ENCODE data around the gene UPF2.

The UPF2 gene

DNA sequence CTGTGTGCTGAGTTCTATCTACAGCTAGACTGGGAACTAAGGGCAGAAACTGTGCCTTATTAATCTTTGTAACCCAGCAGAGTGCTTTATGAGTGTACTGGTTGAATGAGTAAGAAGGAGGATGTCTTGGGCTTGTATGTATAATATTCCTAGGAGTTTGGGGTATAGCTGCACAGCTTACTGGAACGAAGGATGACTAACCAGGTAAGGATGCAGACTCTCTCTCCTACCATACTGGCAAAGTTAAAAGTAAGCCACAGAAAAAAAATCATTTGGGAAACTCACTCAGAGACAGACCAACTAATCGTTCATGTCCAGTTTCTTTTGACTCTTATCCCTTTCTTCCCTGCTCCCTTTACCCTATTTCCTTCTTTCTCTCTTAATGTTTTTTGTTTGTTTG is 24.7 kb upstream of the UPF2 start:
- Histone ChIP-seq H3K9me3 (ENCODE audit: control insufficient read depth, low read depth, low read length) (no peaks in the 10 kb centered on the region), H3K4me3 (ENCODE audit: low read length) (no peak overlapping the region), H3K27me3 (ENCODE audit: control insufficient read depth, insufficient read depth, low read length) (no peaks in the 10 kb centered on the region), H3K27ac (ENCODE audit: low read length) (no peak overlapping the region), H3K4me1 (ENCODE audit: control insufficient read depth, low read depth, low read length) (peaks cover 13% of the 10 kb centered on the region), H3K36me3 (ENCODE audit: control insufficient read depth, low read depth, low read length) (no peaks in the 10 kb centered on the region), H3K9ac (ENCODE audit: low read length) (no peak overlapping the region)

DNA sequence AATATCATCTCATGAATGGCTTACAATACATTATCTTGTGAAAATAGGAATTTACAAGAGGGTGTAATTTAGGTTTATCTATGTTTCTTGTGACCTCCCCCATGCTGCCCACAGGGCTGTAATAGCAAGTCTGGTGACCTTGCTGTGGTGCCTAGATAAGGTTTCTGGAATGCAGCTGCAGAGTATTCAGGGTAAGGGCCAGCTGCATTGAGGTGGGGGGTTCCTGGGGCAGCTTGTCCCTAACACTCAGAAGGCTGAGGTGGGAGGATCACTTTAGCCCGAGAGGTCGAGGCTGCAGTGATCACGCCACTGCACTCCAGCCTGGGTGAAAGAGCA is 20.8 kb upstream of the UPF2 start:
- Histone ChIP-seq H3K27me3 (ENCODE audit: control insufficient read depth, insufficient read depth, low read length) (no peaks in the 10 kb centered on the region), H3K9ac (ENCODE audit: low read length) (no peak overlapping the region), H3K4me1 (ENCODE audit: control insufficient read depth, low read depth, low read length) (peaks cover 9% of the 10 kb centered on the region), H3K9me3 (ENCODE audit: control insufficient read depth, low read depth, low read length) (no peaks in the 10 kb centered on the region), H3K36me3 (ENCODE audit: control insufficient read depth, low read depth, low read length) (no peaks in the 10 kb centered on the region), H3K27ac (ENCODE audit: low read length) (no peak overlapping the region), H3K4me3 (ENCODE audit: low read length) (no peak overlapping the region)

DNA sequence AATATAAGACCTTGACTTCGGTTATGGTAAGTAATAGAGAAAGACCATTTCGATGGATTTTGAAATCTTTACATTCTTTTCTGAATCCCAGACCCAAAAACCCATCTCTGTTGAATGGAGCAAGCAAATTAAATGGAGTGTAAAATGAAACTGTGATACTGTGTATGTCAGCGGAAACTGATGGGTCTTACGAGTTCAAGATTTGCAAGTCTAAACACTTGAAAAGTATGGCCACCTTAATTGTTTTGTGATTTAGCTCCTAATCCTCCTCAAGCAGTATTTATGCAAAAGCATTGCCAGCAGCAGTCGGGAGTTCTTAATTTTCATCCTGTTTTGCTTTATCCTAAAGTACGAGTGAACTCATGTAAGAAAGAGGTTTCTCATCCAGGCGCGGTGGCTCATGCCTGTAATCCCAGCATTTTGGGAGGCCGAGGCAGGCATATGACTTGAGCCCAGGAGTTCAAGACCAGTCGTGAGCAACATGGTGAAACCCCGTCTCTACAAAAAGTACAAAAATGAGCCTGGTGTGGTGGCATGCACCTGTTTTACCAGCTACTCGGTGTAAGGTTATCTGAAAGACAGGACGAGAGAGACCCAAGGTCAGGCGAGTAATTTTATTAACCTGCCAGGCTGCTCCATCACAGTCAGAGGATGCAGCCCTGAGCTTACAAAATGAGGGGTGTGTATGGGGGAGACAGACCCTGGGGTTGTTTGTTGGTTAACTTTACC is 20.3 kb upstream of the UPF2 start:
- Histone ChIP-seq H3K4me3 (ENCODE audit: low read length) (no peak overlapping the region), H3K36me3 (ENCODE audit: control insufficient read depth, low read depth, low read length) (no peaks in the 10 kb centered on the region), H3K27ac (ENCODE audit: low read length) (no peak overlapping the region), H3K9me3 (ENCODE audit: control insufficient read depth, low read depth, low read length) (no peaks in the 10 kb centered on the region), H3K9ac (ENCODE audit: low read length) (no peak overlapping the region), H3K27me3 (ENCODE audit: control insufficient read depth, insufficient read depth, low read length) (no peaks in the 10 kb centered on the region), H3K4me1 (ENCODE audit: control insufficient read depth, low read depth, low read length) (peaks cover 4% of the 10 kb centered on the region)

DNA sequence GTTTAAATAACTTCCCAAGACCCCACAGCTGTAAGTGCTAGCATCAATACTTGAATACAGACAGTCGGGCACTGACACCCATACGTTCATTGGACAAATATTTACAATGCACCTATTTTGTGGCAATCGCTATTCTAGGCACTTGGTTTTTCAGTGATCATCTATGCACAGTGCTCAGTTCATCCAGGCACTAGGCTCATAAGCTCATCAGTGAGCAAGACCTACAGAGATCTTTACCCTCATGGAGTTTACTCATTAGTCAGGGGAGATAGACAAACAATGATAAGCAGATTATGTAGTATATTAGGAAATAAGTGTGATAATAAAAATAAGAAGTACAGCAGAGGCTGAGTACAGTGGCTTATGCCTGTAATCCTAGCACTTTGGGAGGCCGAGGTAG is 18.5 kb upstream of the UPF2 start:
- no peaks in the 10 kb centered on the region for H3K27me3 ChIP-seq (ENCODE audit: control insufficient read depth, insufficient read depth, low read length)
- no peak overlapping the region for H3K27ac ChIP-seq (ENCODE audit: low read length)
- H3K9me3 ChIP-seq (ENCODE audit: control insufficient read depth, low read depth, low read length) = no peaks in the 10 kb centered on the region
- no peaks in the 10 kb centered on the region for H3K36me3 ChIP-seq (ENCODE audit: control insufficient read depth, low read depth, low read length)
- H3K4me3 ChIP-seq (ENCODE audit: low read length) = no peak overlapping the region
- H3K4me1 ChIP-seq (ENCODE audit: control insufficient read depth, low read depth, low read length) = peaks cover 4% of the 10 kb centered on the region
- no peak overlapping the region for H3K9ac ChIP-seq (ENCODE audit: low read length)

DNA sequence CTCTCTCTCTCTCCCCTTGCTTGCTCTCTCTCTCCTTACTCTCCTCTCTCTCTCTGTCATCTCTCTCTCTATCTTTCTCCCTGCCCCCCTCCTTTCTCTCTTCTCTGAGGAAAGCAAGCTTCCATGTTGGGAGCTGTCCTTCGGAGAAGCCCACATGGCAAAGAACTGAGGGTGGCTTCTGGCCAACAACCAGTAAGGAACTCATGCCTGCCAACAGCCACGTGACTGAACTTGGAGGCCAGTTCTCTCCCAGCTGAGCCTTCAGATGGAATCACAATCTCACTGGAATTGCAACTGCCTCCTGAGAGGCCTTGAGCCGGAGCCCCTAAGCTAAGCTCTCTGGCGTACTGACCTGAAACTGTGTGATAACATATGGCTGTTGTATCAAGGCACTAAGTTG is 14.1 kb upstream of the UPF2 start:
- H3K27me3 ChIP-seq (ENCODE audit: control insufficient read depth, insufficient read depth, low read length) = no peaks in the 10 kb centered on the region
- H3K9me3 ChIP-seq (ENCODE audit: control insufficient read depth, low read depth, low read length) = no peaks in the 10 kb centered on the region
- no peaks in the 10 kb centered on the region for H3K36me3 ChIP-seq (ENCODE audit: control insufficient read depth, low read depth, low read length)
- no peak overlapping the region for H3K4me3 ChIP-seq (ENCODE audit: low read length)
- H3K9ac ChIP-seq (ENCODE audit: low read length) = no peak overlapping the region
- no peaks in the 10 kb centered on the region for H3K4me1 ChIP-seq (ENCODE audit: control insufficient read depth, low read depth, low read length)
- no peak overlapping the region for H3K27ac ChIP-seq (ENCODE audit: low read length)

DNA sequence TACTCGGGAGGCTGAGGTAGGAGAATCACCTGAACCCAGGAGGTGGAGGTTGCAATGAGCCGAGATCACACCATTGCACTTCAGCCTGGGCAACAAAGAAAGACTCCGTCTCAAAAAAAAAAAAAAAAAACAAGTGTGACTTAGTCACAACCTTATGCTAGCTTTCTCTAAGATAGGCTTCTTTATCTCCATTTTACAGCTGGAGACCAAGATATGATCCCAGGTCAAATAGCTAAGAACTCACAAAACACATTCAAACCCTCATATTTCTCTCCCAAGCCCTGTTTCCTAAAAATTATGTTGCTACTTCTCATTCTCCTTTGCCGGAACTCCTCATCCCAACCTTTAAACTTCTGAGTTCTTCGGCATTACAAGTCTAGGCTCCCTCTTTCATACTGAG is 13.1 kb upstream of the UPF2 start:
- no peaks in the 10 kb centered on the region for H3K27me3 ChIP-seq (ENCODE audit: control insufficient read depth, insufficient read depth, low read length)
- H3K36me3 ChIP-seq (ENCODE audit: control insufficient read depth, low read depth, low read length) = no peaks in the 10 kb centered on the region
- H3K9ac ChIP-seq (ENCODE audit: low read length) = no peak overlapping the region
- no peaks in the 10 kb centered on the region for H3K4me1 ChIP-seq (ENCODE audit: control insufficient read depth, low read depth, low read length)
- no peak overlapping the region for H3K4me3 ChIP-seq (ENCODE audit: low read length)
- no peak overlapping the region for H3K27ac ChIP-seq (ENCODE audit: low read length)
- H3K9me3 ChIP-seq (ENCODE audit: control insufficient read depth, low read depth, low read length) = no peaks in the 10 kb centered on the region

DNA sequence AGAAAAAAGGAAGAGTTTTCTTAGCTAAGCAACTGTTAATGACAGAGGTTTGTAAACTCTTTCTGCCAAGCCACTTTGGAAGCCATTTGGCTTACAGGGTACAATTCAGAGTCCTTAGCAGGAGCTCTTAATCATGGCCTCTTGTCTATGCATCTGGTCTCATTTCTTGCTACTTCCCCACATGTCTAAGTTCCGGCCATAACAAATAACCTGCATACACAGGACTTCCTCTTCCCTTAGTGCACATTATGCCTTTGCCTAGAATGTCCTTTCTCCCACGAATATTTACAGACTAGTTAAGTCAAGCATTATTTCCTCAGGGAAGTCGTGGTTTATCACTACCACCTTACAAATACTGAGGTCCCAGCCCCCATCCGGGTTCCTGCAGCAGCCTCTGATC is 8.6 kb upstream of the UPF2 start:
- no peak overlapping the region for H3K4me3 ChIP-seq (ENCODE audit: low read length)
- H3K4me1 ChIP-seq (ENCODE audit: control insufficient read depth, low read depth, low read length) = no peaks in the 10 kb centered on the region
- no peaks in the 10 kb centered on the region for H3K9me3 ChIP-seq (ENCODE audit: control insufficient read depth, low read depth, low read length)
- H3K36me3 ChIP-seq (ENCODE audit: control insufficient read depth, low read depth, low read length) = no peaks in the 10 kb centered on the region
- no peak overlapping the region for H3K27ac ChIP-seq (ENCODE audit: low read length)
- no peak overlapping the region for H3K9ac ChIP-seq (ENCODE audit: low read length)
- no peaks in the 10 kb centered on the region for H3K27me3 ChIP-seq (ENCODE audit: control insufficient read depth, insufficient read depth, low read length)

DNA sequence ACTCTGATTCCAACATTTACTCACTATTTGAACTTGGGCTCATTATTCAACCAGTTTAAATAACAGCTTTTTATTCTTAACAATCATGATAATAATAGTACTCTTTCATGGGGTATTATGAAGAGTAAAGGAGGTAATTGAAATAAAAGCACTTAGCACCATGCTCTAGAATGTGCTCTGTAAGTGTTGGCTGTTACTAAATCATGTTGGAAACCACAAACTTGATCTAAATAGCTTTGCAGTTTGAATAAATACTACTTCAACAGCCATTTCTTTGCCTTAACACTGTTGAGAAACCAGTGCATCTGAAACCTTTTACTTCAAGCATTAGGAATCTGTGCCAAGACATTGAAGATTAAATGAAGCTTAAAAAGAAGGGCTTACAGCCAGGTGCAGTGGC is 7.9 kb upstream of the UPF2 start:
- Histone ChIP-seq H3K4me3 (ENCODE audit: low read length) (no peak overlapping the region), H3K9me3 (ENCODE audit: control insufficient read depth, low read depth, low read length) (no peaks in the 10 kb centered on the region), H3K27me3 (ENCODE audit: control insufficient read depth, insufficient read depth, low read length) (no peaks in the 10 kb centered on the region), H3K4me1 (ENCODE audit: control insufficient read depth, low read depth, low read length) (no peaks in the 10 kb centered on the region), H3K27ac (ENCODE audit: low read length) (no peak overlapping the region), H3K36me3 (ENCODE audit: control insufficient read depth, low read depth, low read length) (no peaks in the 10 kb centered on the region), H3K9ac (ENCODE audit: low read length) (no peak overlapping the region)

DNA sequence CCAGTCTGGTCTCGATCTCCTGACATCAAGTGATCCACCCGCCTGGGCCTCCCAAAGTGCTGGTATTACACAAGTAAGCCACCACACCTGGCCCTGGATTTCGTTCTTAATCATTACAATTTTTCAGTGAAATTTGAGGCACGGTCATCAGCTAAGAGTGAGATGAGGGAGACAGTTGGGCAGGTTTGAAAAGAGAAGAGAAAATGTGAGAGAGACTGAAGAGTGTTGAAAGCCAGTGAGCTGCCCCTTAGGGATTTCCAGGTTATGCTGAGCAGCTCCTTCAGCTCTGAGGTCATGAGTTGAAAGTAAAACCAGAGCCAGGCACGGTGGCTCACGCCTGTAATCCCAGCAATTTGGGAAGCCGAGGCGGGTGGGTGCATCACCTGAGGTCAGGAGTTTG is 5.9 kb upstream of the UPF2 start:
- Histone ChIP-seq H3K4me1 (ENCODE audit: control insufficient read depth, low read depth, low read length) (peaks cover 2% of the 10 kb centered on the region), H3K27me3 (ENCODE audit: control insufficient read depth, insufficient read depth, low read length) (no peaks in the 10 kb centered on the region), H3K9me3 (ENCODE audit: control insufficient read depth, low read depth, low read length) (no peaks in the 10 kb centered on the region), H3K27ac (ENCODE audit: low read length) (no peak overlapping the region), H3K4me3 (ENCODE audit: low read length) (no peak overlapping the region), H3K9ac (ENCODE audit: low read length) (no peak overlapping the region), H3K36me3 (ENCODE audit: control insufficient read depth, low read depth, low read length) (no peaks in the 10 kb centered on the region)

DNA sequence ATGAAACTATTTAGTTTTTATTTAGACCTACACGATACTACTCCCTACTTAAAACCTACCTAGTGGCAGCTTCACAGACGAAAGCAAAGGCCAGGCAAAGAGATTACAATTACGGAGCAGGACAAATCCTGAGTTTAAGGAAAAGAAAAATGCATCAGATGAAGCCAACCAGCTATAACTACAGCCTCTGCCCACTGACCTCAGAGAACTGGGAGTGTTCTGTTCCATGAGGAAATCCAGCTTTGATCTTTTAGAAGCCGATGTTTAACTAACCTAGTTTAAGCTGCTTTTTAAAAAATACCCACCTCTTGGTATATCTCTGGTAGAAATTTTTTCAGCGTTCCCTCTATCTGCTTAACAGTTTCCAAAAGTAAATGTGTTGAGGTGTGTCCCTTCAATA is 3.0 kb upstream of the UPF2 start:
- Histone ChIP-seq H3K9me3 (ENCODE audit: control insufficient read depth, low read depth, low read length) (no peaks in the 10 kb centered on the region), H3K4me3 (ENCODE audit: low read length) (no peak overlapping the region), H3K4me1 (ENCODE audit: control insufficient read depth, low read depth, low read length) (peaks cover 13% of the 10 kb centered on the region), H3K36me3 (ENCODE audit: control insufficient read depth, low read depth, low read length) (no peaks in the 10 kb centered on the region), H3K27ac (ENCODE audit: low read length) (no peak overlapping the region), H3K9ac (ENCODE audit: low read length) (no peak overlapping the region), H3K27me3 (ENCODE audit: control insufficient read depth, insufficient read depth, low read length) (no peaks in the 10 kb centered on the region)

DNA sequence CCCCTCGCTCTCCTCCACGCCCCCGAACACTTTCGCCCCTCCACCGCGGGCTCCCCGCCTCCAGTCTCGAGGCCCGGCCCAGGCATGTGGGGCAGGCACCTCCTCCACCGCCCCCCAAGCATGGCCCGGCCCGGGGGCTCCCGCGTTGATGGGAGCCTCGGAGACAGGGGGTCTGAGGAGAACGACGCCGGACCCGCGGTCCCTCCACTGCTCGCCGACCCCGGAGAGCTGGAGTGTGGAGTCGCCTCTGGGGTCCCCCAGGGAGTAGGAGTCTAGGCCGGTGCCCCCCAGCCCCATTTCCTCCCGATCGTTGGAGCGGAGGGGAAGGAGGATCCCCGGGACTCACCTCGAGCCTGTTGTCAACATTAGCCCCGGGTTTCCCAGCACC is 206 bp downstream of the UPF2 start:
- peak overlapping the region; percentile 61 for H3K27ac ChIP-seq (ENCODE audit: low read length)
- H3K4me1 ChIP-seq (ENCODE audit: control insufficient read depth, low read depth, low read length) = peaks cover 13% of the 10 kb centered on the region
- peak overlapping the region; percentile 88 for H3K4me3 ChIP-seq (ENCODE audit: low read length)
- no peaks in the 10 kb centered on the region for H3K27me3 ChIP-seq (ENCODE audit: control insufficient read depth, insufficient read depth, low read length)
- H3K9me3 ChIP-seq (ENCODE audit: control insufficient read depth, low read depth, low read length) = no peaks in the 10 kb centered on the region
- H3K9ac ChIP-seq (ENCODE audit: low read length) = peak overlapping the region; percentile 95
- no peaks in the 10 kb centered on the region for H3K36me3 ChIP-seq (ENCODE audit: control insufficient read depth, low read depth, low read length)

DNA sequence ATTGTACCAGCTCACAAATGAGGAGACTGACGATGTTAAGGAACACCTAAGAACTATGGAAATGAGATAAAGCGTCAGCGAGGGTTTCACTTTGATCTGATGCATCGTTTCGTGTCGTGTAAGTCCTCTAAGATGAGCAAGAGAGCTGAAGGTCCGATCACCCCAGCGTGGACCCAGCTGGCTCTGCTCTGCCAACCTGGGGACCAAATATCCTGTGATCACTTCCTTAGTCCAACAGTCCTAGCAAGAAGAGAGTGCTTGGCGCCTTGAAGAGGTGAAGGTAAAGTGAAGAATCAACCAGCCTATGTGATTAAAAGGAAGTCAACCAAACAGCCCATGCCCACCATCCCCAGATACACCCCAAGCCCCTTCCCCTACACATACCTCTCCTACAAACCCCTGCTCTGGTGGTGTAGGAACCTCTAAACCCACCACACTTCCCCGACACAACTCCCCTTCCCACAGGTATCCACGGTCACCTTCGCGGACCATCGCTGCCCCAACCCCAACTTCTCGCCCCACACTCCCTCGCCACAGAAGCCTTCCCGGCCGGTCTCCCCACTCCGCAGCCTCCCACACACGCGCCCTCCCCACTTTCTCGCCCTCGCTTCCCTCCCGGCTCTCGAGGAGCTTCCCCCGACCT is 722 bp downstream of the UPF2 start:
- H3K4me3 ChIP-seq (ENCODE audit: low read length) = peak overlapping the region; percentile 88
- no peak overlapping the region for H3K27ac ChIP-seq (ENCODE audit: low read length)
- H3K9me3 ChIP-seq (ENCODE audit: control insufficient read depth, low read depth, low read length) = no peaks in the 10 kb centered on the region
- no peaks in the 10 kb centered on the region for H3K27me3 ChIP-seq (ENCODE audit: control insufficient read depth, insufficient read depth, low read length)
- H3K9ac ChIP-seq (ENCODE audit: low read length) = peak overlapping the region; percentile 95
- peaks cover 13% of the 10 kb centered on the region for H3K4me1 ChIP-seq (ENCODE audit: control insufficient read depth, low read depth, low read length)
- no peaks in the 10 kb centered on the region for H3K36me3 ChIP-seq (ENCODE audit: control insufficient read depth, low read depth, low read length)
